Osteocyte (in vitro differentiated cells): ENCODE measurements around the gene DUSP5. TPM values are rescaled to one million over a fixed set of nuclear protein-coding genes. Genes with fewer than 3 reads are reported as not detected.

Experiments used
- DNase-seq: peaks from one replicate; pipeline ENCODE4 v3.0.0; 2021; ENCODE audit warnings: mixed read lengths; ENCODE audit not compliant: unreplicated experiment; ENCODE audit errors: extremely low spot score
- H3K27ac Mint-ChIP-seq: one replicate; pipeline ENCODE4 v1.8.0; 2021; ENCODE audit warnings: mild to moderate bottlenecking, mixed read lengths; ENCODE audit not compliant: unreplicated experiment
- H3K27me3 Mint-ChIP-seq: one replicate; pipeline ENCODE4 v1.8.0; 2021; ENCODE audit warnings: mixed read lengths; ENCODE audit not compliant: unreplicated experiment
- H3K36me3 Mint-ChIP-seq: one replicate; pipeline ENCODE4 v1.8.0; 2021; ENCODE audit warnings: mixed read lengths; ENCODE audit not compliant: unreplicated experiment
- H3K4me1 Mint-ChIP-seq: one replicate; pipeline ENCODE4 v1.8.0; 2021; ENCODE audit warnings: mixed read lengths; ENCODE audit not compliant: unreplicated experiment
- H3K4me3 Mint-ChIP-seq: one replicate; pipeline ENCODE4 v1.8.0; 2021; ENCODE audit warnings: mild to moderate bottlenecking, moderate library complexity, mixed read lengths; ENCODE audit not compliant: unreplicated experiment
- H3K9me3 Mint-ChIP-seq: one replicate; pipeline ENCODE4 v1.8.0; 2021; ENCODE audit warnings: mixed read lengths; ENCODE audit not compliant: unreplicated experiment
- total RNA-seq: library from RNA; stranded (reverse); gene quantifications from 2 replicates; pipeline ENCODE4 v1.2.1, GENCODE V29; 2021
- TF ChIP-seq, protein P1 (sequence below): fragments of 200-600 bp; sonication (generic); IDR thresholded peaks from 2 replicates; pipeline ENCODE4 v1.5.0; 2021; ENCODE audit warnings: antibody characterized with exemption, mild to moderate bottlenecking, moderate library complexity

Gene DUSP5
- total RNA-seq, 1 donor from 2014 or later = 16.1 TPM

DNA sequence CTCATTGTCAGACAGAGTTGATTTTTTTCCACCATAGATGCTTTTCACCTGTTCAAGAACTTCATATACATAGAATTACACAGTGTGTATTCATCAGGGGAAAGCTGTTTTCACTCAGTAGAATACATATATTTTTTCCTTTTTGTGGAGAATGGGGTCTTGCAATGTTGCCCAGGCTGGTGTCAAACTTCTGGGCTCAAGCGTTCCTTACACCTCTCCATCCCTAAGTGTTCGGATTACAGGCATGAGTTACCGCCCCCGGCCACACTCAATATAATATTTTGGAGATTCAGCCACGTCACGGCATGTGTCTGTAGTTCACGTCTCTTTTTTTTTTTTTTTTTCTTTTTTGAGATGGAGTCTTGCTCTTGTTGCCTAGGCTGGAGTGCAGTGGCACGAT lies 62.3 kb downstream of the DUSP5 start:
- Mint-ChIP-seq H3K4me3 (no peak overlapping the region), H3K36me3 (no peaks in the 10 kb centered on the region), H3K27ac (no peak overlapping the region), H3K4me1 (no peaks in the 10 kb centered on the region), H3K27me3 (peaks cover 15% of the 10 kb centered on the region), H3K9me3 (peaks cover 4% of the 10 kb centered on the region)
- no peak for DNase-seq
- TF ChIP-seq, protein P1, sequence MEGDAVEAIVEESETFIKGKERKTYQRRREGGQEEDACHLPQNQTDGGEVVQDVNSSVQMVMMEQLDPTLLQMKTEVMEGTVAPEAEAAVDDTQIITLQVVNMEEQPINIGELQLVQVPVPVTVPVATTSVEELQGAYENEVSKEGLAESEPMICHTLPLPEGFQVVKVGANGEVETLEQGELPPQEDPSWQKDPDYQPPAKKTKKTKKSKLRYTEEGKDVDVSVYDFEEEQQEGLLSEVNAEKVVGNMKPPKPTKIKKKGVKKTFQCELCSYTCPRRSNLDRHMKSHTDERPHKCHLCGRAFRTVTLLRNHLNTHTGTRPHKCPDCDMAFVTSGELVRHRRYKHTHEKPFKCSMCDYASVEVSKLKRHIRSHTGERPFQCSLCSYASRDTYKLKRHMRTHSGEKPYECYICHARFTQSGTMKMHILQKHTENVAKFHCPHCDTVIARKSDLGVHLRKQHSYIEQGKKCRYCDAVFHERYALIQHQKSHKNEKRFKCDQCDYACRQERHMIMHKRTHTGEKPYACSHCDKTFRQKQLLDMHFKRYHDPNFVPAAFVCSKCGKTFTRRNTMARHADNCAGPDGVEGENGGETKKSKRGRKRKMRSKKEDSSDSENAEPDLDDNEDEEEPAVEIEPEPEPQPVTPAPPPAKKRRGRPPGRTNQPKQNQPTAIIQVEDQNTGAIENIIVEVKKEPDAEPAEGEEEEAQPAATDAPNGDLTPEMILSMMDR = no peak

Other genes with a start within 250 kb of the DUSP5 start
- 28.9 and 31.7 TPM in 2 replicates for gene SMNDC1, start 193.0 kb upstream of the DUSP5 start, total RNA-seq
- 39.8 and 42.8 TPM in 2 replicates for gene SMC3, start 69.8 kb downstream of the DUSP5 start, total RNA-seq
- gene RBM20, start 146.4 kb downstream of the DUSP5 start, total RNA-seq = 1.6 and 2.3 TPM in 2 replicates